ENCODE data around the gene VPS36. TPM values are rescaled to one million over a fixed set of nuclear protein-coding genes. Genes with fewer than 3 reads are reported as not detected.

Gene VPS36
- total and polyA plus RNA-seq, 2 of the 13 experiments (the other 11 are each of a cell fraction or from before 2014, with no cell fraction given): 17.2 to 22.4 TPM

GRCh38 chr13:52454820-52455676 is 4.6 kb upstream of the VPS36 start, which contains the start of gene CKAP2 (continued):
- TF ChIP-seq TAF1 (CRISPR knock-in tag; IDR thresholded peaks at IDR 0.05) (peak; percentile 86), ZNF614 (CRISPR knock-in tag; IDR thresholded peaks at IDR 0.05; ENCODE audit: borderline replicate concordance) (no peak), GATAD1 (CRISPR knock-in tag; IDR thresholded peaks at IDR 0.05) (peak; percentile 63; the same call in 1 of the 2 replicates), ARNT2 (CRISPR knock-in tag; IDR thresholded peaks at IDR 0.05; ENCODE audit: low read depth) (no peak), STAG1 (CRISPR knock-in tag; IDR thresholded peaks at IDR 0.05) (no peak), ZKSCAN8 (CRISPR knock-in tag; IDR thresholded peaks at IDR 0.05; ENCODE audit: borderline replicate concordance) (no peak), SKIL (CRISPR knock-in tag; IDR thresholded peaks at IDR 0.05; ENCODE audit: borderline replicate concordance) (peak; percentile 65; the same call in 1 of the 2 replicates), ZKSCAN5 (CRISPR knock-in tag; IDR thresholded peaks at IDR 0.05) (no peak), ZNF451 (CRISPR knock-in tag; IDR thresholded peaks at IDR 0.05) (peak; percentile 11), PPARG (CRISPR knock-in tag; conservative IDR thresholded peaks at IDR 0.05) (no peak; the same call in 1 of the 2 replicates), ZGPAT (CRISPR knock-in tag; IDR thresholded peaks at IDR 0.05) (peak; percentile 43; the same call in 1 of the 2 replicates), MEIS2 (CRISPR knock-in tag; IDR thresholded peaks at IDR 0.05) (no peak; the same call in 1 of the 2 replicates), E2F2 (CRISPR knock-in tag; IDR thresholded peaks at IDR 0.05; ENCODE audit: borderline replicate concordance) (peak; percentile 8; the same call in 1 of the 2 replicates), ADNP (CRISPR knock-in tag; IDR thresholded peaks at IDR 0.05) (no peak), ATF7-NPFF (CRISPR knock-in tag; IDR thresholded peaks at IDR 0.05; ENCODE audit: low read depth) (peak; percentile 90; the same call in 1 of the 2 replicates), CHD4 (IDR thresholded peaks at IDR 0.05; ENCODE audit: borderline replicate concordance, low read length) (no peak), EP300 (IDR thresholded peaks at IDR 0.05; ENCODE audit: low read depth in 2 of 2, low read length in 2 of 2) (peak in 1 of 2 experiments; percentile 52; a peak in 1 of 4 replicates), EP300 (CRISPR knock-in tag; IDR thresholded peaks at IDR 0.05; ENCODE audit: borderline replicate concordance) (no peak), ZNF20 (CRISPR knock-in tag; IDR thresholded peaks at IDR 0.05) (no peak), PHF21A (CRISPR knock-in tag; IDR thresholded peaks at IDR 0.05) (0 out of 2 replicates have a peak, but pooled peaks have one; percentile 51), ZNF260 (CRISPR knock-in tag; IDR thresholded peaks at IDR 0.05; ENCODE audit: borderline replicate concordance, low read depth) (no peak), TOPORS (CRISPR knock-in tag; IDR thresholded peaks at IDR 0.05) (peak; percentile 89), CHD2 (IDR thresholded peaks at IDR 0.05; ENCODE audit: low read depth, low read length) (no peak), ZNF644 (CRISPR knock-in tag; IDR thresholded peaks at IDR 0.05; ENCODE audit: low read depth) (no peak), RFX5 (IDR thresholded peaks at IDR 0.05; ENCODE audit: low read depth, low read length) (peak; percentile 97)

All from HepG2 (cell line).